HG02973 (cell line): ENCODE results near the gene ANKUB1.

Experiments used
- ATAC-seq: cut with Tn5 transposase; IDR thresholded peaks from one replicate; pipeline ENCODE4 v1.9.1; 2021; ENCODE audit warnings: moderate library complexity; ENCODE audit not compliant: unreplicated experiment

Gene ANKUB1

GRCh38 chr3:149713730-149714654 lies 78.4 kb downstream of the ANKUB1 start:
- ATAC-seq: no peak
